K562 (cell line): ENCODE data around the gene MADD. TPM values are rescaled to one million over a fixed set of nuclear protein-coding genes. Genes with fewer than 3 reads are reported as not detected.

Experiments
- ATAC-seq: fragments of 200-7000 bp; cut with Tn5 transposase; 3 replicates; pipeline ENCODE4 v1.9.1; 2020; ENCODE audit warnings: moderate library complexity
- BruUV-seq: library from RNA; stranded (reverse); fragments of 400-500 nt; replicated peaks from 2 replicates; lab custom pipeline; 2021; lab: Mats Ljungman, UMichigan
- CTCF ChIA-PET: fragments of 300-600 bp; formaldehyde crosslinking; extraction: SDS; loops from one replicate; lab custom pipeline; 2021; ENCODE audit warnings: low intra/inter-chr PET ratio; lab: Yijun Ruan, JAX
- POLR2A ChIA-PET: fragments of 300-600, 350-650 bp; sonication (Branson Sonifier 250); formaldehyde crosslinking; extraction: SDS; loops from one replicate; lab custom pipeline; 2021; ENCODE audit warnings: antibody characterized with exemption, inconsistent platforms; lab: Yijun Ruan, JAX
- DNase-seq, 4 experiments: peaks; one replicate each; pipeline versions ENCODE4 v3.0.0 to v3.0.0-alpha.2; 2011 to 2018; ENCODE audit warnings: low spot score in 3 of 4, mixed read lengths in 3 of 4; ENCODE audit errors: extremely low read depth in 1 of 4
- FAIRE-seq: peaks from 2 replicates; lab custom pipeline; 2011; peaks lifted over from hg19 to GRCh38; lab: Jason Lieb, UNC
- H2AFZ ChIP-seq: 2 replicates; pipeline ENCODE4 v1.6.0; 2011; ENCODE audit warnings: low read depth, low read length, control low read depth, inconsistent platforms
- H3K27ac ChIP-seq: fragments of 200-600 bp; 3 replicates; pipeline ENCODE4 v1.8.0; 2011; ENCODE audit warnings: low read depth, mild to moderate bottlenecking, control low read depth, inconsistent platforms, low read length, moderate library complexity, mixed read lengths; ENCODE audit errors: extremely low read depth
- H3K27me3 ChIP-seq, 2 experiments: fragments of 300-600 bp in 1 of 2; 2 replicates in 1 of 2; 3 replicates in 1 of 2; pipeline versions ENCODE4 v1.6.0 to v1.8.0; 2011; ENCODE audit warnings: inconsistent platforms in 2 of 2, low read length in 2 of 2, mild to moderate bottlenecking in 1 of 2, mixed read lengths in 1 of 2, moderate library complexity in 1 of 2; ENCODE audit not compliant: control insufficient read depth in 2 of 2, insufficient read depth in 2 of 2
- H3K36me3 ChIP-seq: fragments of 300-600 bp; 3 replicates; pipeline ENCODE4 v1.8.0; 2011; ENCODE audit warnings: mild to moderate bottlenecking, low read length, inconsistent platforms; ENCODE audit not compliant: control insufficient read depth, insufficient read depth
- H3K4me1 ChIP-seq, 2 experiments: fragments of 200-600 bp in 1 of 2; replicated peaks in 1 of 2; 2 replicates in 1 of 2; 3 replicates in 1 of 2; pipeline versions ENCODE4 v1.5.1 to v1.8.0; 2011; ENCODE audit warnings: inconsistent platforms in 2 of 2, low read length in 2 of 2, mild to moderate bottlenecking in 1 of 2, mixed read lengths in 1 of 2, moderate library complexity in 1 of 2; ENCODE audit not compliant: control insufficient read depth in 2 of 2, insufficient read depth in 2 of 2
- H3K4me2 ChIP-seq: 2 replicates; pipeline ENCODE4 v1.6.1; 2011; ENCODE audit warnings: low read length, control low read depth, inconsistent platforms, mixed read lengths; ENCODE audit not compliant: insufficient read depth
- H3K4me3 ChIP-seq: fragments of 200-600 bp; sonication (generic), shearing (Covaris generic); 2 replicates; pipeline ENCODE4 v1.5.1; 2016; ENCODE audit warnings: control low read depth, inconsistent platforms
- H3K79me2 ChIP-seq: fragments of 200-600 bp; 3 replicates; pipeline ENCODE4 v1.8.0; 2011; ENCODE audit warnings: low read length, inconsistent platforms; ENCODE audit not compliant: control insufficient read depth, insufficient read depth
- H3K9ac ChIP-seq, 2 experiments: 2 replicates each; pipeline versions ENCODE4 v1.6.0 to v1.6.1; 2011; ENCODE audit warnings: low read depth in 2 of 2, low read length in 2 of 2, control low read depth in 1 of 2, inconsistent platforms in 1 of 2, mild to moderate bottlenecking in 1 of 2, mixed read lengths in 1 of 2; ENCODE audit not compliant: insufficient read depth in 1 of 2
- H3K9me1 ChIP-seq: one replicate; pipeline ENCODE4 v1.6.0; 2011; ENCODE audit warnings: inconsistent platforms, mild to moderate bottlenecking, low read length, moderate library complexity; ENCODE audit not compliant: control insufficient read depth, insufficient read depth
- H3K9me3 ChIP-seq: replicated peaks from 2 replicates; pipeline ENCODE4 v1.5.1; 2011; ENCODE audit warnings: low read depth, low read length, inconsistent platforms; ENCODE audit not compliant: control insufficient read depth, insufficient read depth
- H4K20me1 ChIP-seq: replicated peaks from 2 replicates; pipeline ENCODE4 v1.6.1; 2011; ENCODE audit warnings: low read length, inconsistent platforms, mixed read lengths; ENCODE audit not compliant: control insufficient read depth, insufficient read depth
- E2F1 ChIP-seq: sonication (generic); formaldehyde crosslinking; IDR thresholded peaks from 2 replicates; pipeline ENCODE4 v1.8.1; 2023; ENCODE audit warnings: mild to moderate bottlenecking, missing genetic modification reagents, moderate library complexity
- GTF2B ChIP-seq: IDR thresholded peaks from 2 replicates; pipeline ENCODE4 v1.6.1; 2011; ENCODE audit not compliant: insufficient read length; ENCODE audit errors: extremely low read depth
- ZNF12 ChIP-seq: sonication (generic); formaldehyde crosslinking; IDR thresholded peaks from 2 replicates; pipeline ENCODE4 v1.4.0; 2020; ENCODE audit warnings: mild to moderate bottlenecking, missing genetic modification reagents
- ZNF121 ChIP-seq: sonication (generic); formaldehyde crosslinking; conservative IDR thresholded peaks from 2 replicates; pipeline ENCODE4 v1.8.0; 2022; ENCODE audit warnings: missing genetic modification reagents
- ZNF780A ChIP-seq: fragments of 250-450 bp; sonication (Bioruptor Pico); IDR thresholded peaks from 2 replicates; pipeline ENCODE4 v1.5.0; 2021; ENCODE audit warnings: mild to moderate bottlenecking
- WGBS: fragments of 100-300 bp; shearing (Covaris generic); methylation state at CpG from one replicate; pipeline ENCODE4 v1.1.6; 2016; ENCODE audit warnings: low coverage, mixed read lengths; ENCODE audit not compliant: insufficient coverage; ENCODE audit errors: missing lambda C conversion rate; 5-methylcytosine and 5-hydroxymethylcytosine counted together
- in situ Hi-C: fragments of 300-500 bp; cut with MboI; formaldehyde crosslinking; loops from 4 replicates; pipeline ENCODE4 v1.15.0; 2018; ENCODE audit warnings: inconsistent platforms, mixed read lengths
- intact Hi-C: fragments of 100-400 bp; cut with micrococcal nuclease; formaldehyde crosslinking; loops from 2 replicates; pipeline ENCODE4 v1.14.2; 2022
- polyA plus RNA-seq, 8 experiments: library from polyadenylated mRNA; depleted of rRNA in 4 of 8; stranded (reverse) in 5 of 8; unstranded in 3 of 8; fragments of >200 nt; fragmentation: Nextera tagmentation in 2 of 8; fragmentation: Illumina TruSeq in 1 of 8; extraction: Ambion mirVana in 2 of 8; extraction: Trizol in 1 of 8; gene quantifications; 2 replicates each; pipeline versions ENCODE4 v1.2.1 to v1.2.3, GENCODE V29; 2011 to 2014; ENCODE audit warnings: inconsistent platforms in 1 of 8, missing spikeins in 1 of 8
- total RNA-seq, 7 experiments: library from RNA; depleted of rRNA in 6 of 7; stranded (reverse); fragments of >200 nt in 6 of 7; fragmentation: Illumina TruSeq in 2 of 7; extraction: Trizol in 2 of 7; gene quantifications; 2 replicates each; pipeline versions ENCODE4 v1.2.1 to v1.2.3, GENCODE V29; 2011 to 2021; ENCODE audit warnings: low replicate concordance in 1 of 7

The MADD gene
- total and polyA plus RNA-seq, 9 of the 15 experiments (the other 6 are each of a cell fraction or from before 2014, with no cell fraction given) = 0.68 to 57.6 (median 33.6) TPM

GRCh38 chr11:47254386-47254785 is 15.5 kb upstream of the MADD start:
- Histone ChIP-seq H2AFZ (no peak overlapping the region), H3K4me1 (peaks cover 34 to 40% of the 10 kb centered on the region in 2 experiments), H3K4me2 (no peak overlapping the region)

GRCh38 chr11:47256374-47256773 is 13.6 kb upstream of the MADD start:
- no peaks in the 10 kb centered on the region for H3K9me1 ChIP-seq
- H3K4me3 ChIP-seq = no peak overlapping the region
- H3K36me3 ChIP-seq = no peaks in the 10 kb centered on the region
- H3K4me1 ChIP-seq = peaks cover 35 to 40% of the 10 kb centered on the region in 2 experiments
- BruUV-seq = no TSS peak
- no peak for FAIRE-seq
- ChIA-PET CTCF (interaction anchor here (1.5 to 2.0 kb wide), 2 partner anchors 13 to 92 kb away, joined by 3 to 5 read pairs; no protein-coding TSS in a partner anchor), POLR2A (interaction anchor here (3.9 kb wide), 1 partner anchor 7 kb away, joined by 31 read pairs; the partner anchor contains the start of gene ACP2)
- no peak for ATAC-seq
- no peaks in the 10 kb centered on the region for H4K20me1 ChIP-seq
- no peak overlapping the region; a peak in 1 of 4 replicates for H3K9ac ChIP-seq
- WGBS = 79% methylated on average over 3 of the region's 6 CpGs
- in situ Hi-C loops (no loop called here), intact Hi-C loops (no loop called here)
- no peaks in the 10 kb centered on the region for H3K27me3 ChIP-seq
- TF ChIP-seq GTF2B (no peak), ZNF121 (peak; percentile 81)
- no peak overlapping the region for H3K4me2 ChIP-seq
- H3K79me2 ChIP-seq = no peaks in the 10 kb centered on the region
- no peaks in the 10 kb centered on the region for H3K9me3 ChIP-seq
- no peak overlapping the region for H2AFZ ChIP-seq
- H3K27ac ChIP-seq = no peak overlapping the region
- DNase-seq = no peak

More at GRCh38 chr11:47254386-47254785, 15.5 kb upstream of the MADD start:
- no peaks in the 10 kb centered on the region for H3K27me3 ChIP-seq
- DNase-seq = no peak
- no peak overlapping the region for H3K4me3 ChIP-seq
- no peaks in the 10 kb centered on the region for H3K9me3 ChIP-seq
- BruUV-seq = no TSS peak
- no peak for FAIRE-seq
- no peaks in the 10 kb centered on the region for H3K36me3 ChIP-seq
- H3K79me2 ChIP-seq = peaks cover 12% of the 10 kb centered on the region
- H4K20me1 ChIP-seq = no peaks in the 10 kb centered on the region
- intact Hi-C loops (no loop called here), in situ Hi-C loops (no loop called here)
- H3K27ac ChIP-seq = no peak overlapping the region
- no peak overlapping the region; a peak in 1 of 4 replicates for H3K9ac ChIP-seq
- no peaks in the 10 kb centered on the region for H3K9me1 ChIP-seq
- 78% methylated on average over 2 of the region's 3 CpGs for WGBS
- TF ChIP-seq ZNF12 (CRISPR knock-in tag) (no peak), E2F1 (CRISPR knock-in tag) (no peak), ZNF780A (CRISPR knock-in tag) (no peak)
- ChIA-PET POLR2A (interaction anchor here (1.7 kb wide), 1 partner anchor 40 kb away, joined by 3 read pairs; the partner anchor contains the start of gene DDB2), CTCF (no interaction called here)
- no peak for ATAC-seq
